ENCODE results near the gene P4HB.

GRCh38 chr17:81821147-81821546, 39.2 kb downstream of the P4HB start:
- no peak for TF ChIP-seq CTCF (IDR thresholded peaks at IDR 0.05)
- TF ChIP-seq POLR2A (IDR thresholded peaks at IDR 0.05): no peak
